Stimulated activated CD8-positive, alpha-beta memory T cell treated with anti-CD3 and anti-CD28 coated beads, Interleukin-7, amount 100 ng/mL, for 24 hours (primary cell): ENCODE results near the gene TMC5.

Experiments used
- DNase-seq: peaks from one replicate; pipeline ENCODE4 v3.0.0-alpha.2; 2020; ENCODE audit warnings: low read depth

Gene TMC5

DNA sequence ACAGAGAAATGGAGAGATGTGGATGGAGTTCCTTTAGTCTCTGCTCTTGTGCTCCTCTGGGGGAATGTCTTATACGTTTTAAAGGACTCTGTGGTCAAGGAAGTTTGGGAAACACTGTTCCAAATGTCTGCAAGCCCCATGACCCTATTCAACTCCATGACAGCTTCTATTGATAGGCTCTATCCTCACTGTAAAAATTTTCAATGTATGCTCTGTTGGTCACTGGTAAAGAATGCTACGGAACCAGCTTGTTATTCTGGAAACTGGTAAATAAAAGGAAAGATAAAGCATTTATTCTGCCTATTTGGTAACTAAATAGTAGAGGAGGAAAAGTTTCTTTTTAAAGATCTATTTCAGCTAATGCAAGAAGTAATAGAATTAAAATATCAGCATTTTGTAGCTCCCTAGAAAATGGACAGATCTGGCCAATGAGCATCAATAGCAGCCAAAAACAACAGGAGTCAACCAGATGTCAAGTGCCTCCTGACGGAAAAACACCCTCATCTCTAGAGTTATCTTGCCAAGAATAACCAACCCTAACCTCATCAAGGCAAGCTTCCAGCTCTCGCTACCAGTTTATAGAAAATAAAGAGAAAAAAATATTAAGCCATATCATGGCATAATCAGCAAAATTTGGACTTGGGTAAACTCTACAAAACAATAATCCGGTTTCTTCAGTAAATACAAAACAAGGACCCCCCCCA lies 88.1 kb downstream of the TMC5 start:
- no peak for DNase-seq

DNA sequence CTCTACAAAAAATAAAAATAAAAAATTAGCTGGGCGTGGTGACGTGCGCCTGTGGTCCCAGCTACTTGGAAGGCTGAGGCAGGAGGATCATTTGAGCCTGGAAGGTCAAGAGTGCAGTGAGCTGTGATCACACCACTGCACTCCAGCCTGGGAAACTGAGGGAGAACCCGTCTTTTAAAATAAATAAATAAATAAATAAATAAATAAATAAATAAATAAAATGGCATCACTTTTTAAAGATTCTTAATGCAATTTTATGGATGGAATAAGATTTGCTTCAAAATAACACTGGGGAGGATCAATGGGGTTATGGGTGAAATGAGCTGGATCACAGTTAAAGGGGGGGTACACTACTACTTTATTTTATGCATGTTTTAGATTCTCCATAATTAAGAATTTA lies 89.3 kb downstream of the TMC5 start:
- no peak for DNase-seq

- no peak for DNase-seq
These were observed 90.2 kb downstream of the TMC5 start for GRCh38 chr16:19507867-19508266.

DNA sequence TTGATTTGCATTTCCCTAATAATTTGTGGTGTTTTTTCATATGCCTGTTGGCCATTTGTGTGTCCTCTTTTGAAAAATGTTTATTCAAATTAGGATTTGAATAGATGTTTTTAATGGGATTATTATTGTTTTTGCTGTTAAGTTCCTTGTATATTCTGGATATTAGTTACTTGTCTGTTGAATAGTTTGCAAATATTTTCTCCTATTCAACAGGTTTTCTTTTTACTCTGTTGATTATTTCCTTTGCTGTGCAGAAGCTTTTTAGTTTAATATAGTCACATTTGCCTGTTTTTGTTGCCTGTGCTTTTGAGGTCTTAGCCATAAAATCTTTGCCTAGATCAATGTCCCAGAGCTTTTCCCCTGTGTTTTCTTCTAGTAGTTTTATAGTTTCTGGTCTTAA lies 94.6 kb downstream of the TMC5 start:
- no peak for DNase-seq

DNA sequence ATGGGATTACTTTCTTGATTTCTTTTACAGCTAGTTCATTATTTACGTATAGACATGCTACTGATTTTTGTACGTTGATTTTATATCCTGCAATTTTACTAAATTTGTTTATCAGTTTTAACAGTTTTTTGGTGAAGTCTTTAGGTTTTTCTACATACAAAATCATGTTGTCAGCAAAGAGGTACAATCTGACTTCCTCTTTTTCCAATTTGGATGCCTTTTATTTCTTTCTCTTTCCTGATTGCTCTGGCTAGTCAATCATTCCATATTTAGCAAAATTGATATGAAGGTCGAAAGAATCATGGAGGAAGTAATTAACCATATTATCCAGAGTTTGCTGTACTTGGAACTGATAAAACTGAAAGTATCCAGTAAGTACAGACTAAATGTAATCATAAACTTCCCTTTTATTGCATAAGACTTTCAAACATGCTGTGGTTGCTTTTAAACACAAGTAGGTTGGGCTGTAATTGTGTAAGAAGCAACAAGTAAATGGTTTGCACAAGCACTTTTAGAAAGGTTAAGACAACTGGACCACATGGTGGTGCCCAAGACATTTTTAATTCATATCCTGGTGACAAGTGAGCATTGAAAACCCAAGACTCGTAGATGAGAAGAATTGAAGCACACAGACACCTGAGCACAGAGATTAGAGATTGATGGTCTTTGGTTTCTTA lies 95.8 kb downstream of the TMC5 start:
- DNase-seq = no peak

DNA sequence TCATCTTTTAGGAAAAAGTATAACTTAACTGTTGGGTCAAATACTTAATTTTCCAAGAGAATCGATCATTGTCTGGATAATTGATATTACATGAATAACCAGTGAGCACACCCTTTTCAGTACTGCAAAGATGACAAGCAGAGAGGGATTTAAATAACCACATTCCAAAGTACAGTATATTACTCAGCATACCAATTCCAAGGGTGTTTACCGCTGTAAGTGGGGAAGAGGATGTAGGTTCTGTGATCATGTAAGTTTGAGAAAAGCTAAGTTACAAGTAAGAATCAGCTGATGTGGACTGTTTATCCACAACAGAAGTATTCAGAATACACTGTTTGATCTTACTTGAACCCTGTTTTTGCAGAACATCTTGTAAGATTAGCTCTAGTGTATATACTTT lies 98.1 kb downstream of the TMC5 start:
- DNase-seq = no peak

DNA sequence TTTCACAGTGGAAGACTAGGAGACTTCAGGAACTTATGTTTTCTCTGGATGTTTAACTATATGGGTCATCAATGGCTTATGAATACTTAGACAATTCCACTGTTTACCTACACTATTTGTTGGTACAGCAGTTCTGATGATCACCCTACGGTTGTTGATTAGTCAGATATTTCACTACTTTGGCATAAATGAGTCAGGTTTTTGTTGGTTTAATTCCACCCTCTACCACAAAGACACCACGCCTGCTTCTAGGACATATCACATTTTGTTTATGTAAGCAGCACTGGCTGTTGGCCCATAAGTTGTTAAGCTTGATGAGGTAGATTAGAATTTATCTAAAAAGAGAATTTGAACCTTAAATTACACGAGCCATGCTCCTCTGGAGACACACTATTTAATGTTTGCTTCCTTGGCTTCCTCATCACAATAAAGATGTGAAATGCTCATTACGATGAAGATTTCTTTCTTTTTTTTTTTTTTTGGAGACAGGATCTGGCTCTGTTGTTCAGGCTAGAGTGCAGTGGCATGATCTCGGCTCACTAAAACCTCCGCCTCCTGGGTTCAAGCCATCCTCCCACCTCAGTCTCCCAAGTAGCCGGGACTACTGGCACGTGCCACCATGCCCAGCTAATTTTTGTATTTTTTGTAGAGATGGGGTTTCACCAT lies 99.9 kb downstream of the TMC5 start:
- DNase-seq = no peak

GRCh38 chr16:19518388-19518787 lies 100.7 kb downstream of the TMC5 start:
- no peak for DNase-seq

DNA sequence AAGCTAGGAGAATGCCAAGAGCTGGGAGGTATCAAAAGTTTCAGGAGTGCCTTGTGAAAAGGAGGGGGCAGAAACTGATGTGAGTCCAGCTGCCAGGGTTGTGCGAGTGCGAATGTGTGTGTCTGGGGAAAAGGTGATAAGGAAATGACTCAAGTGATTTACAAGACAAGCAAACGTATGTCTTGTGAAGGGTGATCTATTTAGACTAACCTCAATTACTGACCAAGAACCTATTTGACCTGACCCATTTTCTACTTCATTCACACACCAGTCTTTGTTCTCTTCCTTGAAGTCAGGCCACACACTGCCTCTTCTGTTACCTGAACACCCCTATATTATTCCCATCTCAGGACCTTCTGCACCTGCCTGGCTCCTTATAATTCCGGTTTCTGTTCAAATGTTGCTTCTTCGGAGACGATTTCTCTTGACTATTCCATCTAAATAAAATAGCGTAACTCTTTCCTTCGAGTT lies 103.2 kb downstream of the TMC5 start:
- DNase-seq = no peak

- peak; percentile 94 for DNase-seq
These were observed 104.1 kb downstream of the TMC5 start, which contains the start of gene GDE1 for GRCh38 chr16:19521471-19522396. Gene GDE1, minus strand, starts transcription at chr16:19522098. Its CDS starts 134 bp downstream, at chr16:19521964.

- no peak for DNase-seq
These were observed 104.7 kb downstream of the TMC5 start for GRCh38 chr16:19522397-19522732.

DNA sequence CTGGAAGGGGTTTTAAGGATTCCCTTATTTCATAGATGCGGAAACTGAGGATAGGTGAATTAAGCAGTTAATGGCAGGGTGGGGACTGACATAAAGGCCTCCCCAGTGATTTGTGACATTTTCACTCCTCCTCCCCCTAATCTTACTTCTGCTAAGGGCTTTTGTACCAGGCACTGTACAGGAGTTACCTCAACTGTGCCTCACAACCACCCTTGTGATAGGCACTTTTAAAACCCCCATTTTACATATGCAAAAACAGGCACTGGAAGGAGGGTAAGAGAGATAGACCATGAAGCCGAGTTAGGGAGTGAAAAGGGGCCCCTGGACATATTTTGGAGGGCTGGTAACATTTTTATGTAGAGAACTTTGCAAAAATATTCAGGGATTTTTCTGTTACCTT lies 105.1 kb downstream of the TMC5 start:
- no peak for DNase-seq

DNA sequence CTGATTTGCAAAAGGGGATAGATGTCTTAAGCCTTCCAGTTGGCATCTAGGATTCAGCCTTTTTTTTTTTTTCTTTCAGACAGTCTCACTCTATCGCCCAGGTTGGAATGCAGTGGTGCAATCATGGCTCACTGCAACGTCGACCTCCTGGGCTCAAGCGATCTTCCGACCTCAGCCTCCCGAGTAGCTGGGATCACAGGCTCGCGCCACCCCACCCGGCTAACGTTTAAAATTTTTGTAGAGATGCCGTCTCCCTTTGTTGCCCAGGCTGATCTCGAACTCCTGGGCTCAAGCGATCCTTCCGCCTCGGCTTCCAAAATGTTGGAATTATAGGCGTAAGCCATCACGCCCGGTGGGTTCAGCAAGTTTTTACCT lies 105.5 kb downstream of the TMC5 start:
- no peak for DNase-seq

- peak; percentile 89 for DNase-seq
These were observed 106.1 kb downstream of the TMC5 start, which contains the start of gene CCP110 for GRCh38 chr16:19523559-19524355. Gene CCP110, plus strand, starts transcription at chr16:19523942. Its CDS starts 3,940 bp downstream, at chr16:19527882.

DNA sequence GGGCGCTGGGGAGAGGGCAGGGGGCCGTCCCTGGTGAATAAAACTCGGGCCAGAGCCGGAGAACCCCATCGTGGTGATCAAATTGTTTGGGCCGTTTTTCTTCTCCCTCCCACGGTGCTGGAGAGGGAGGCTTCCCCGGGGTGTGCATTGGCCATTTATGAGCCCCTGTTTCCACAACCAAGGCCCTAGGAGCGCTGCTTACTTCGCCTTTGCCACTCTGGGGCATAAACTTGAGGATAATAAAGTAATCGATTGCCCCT lies 106.6 kb downstream of the TMC5 start:
- DNase-seq = no peak

- DNase-seq = no peak
These were observed 107.1 kb downstream of the TMC5 start for GRCh38 chr16:19524616-19525384.

DNA sequence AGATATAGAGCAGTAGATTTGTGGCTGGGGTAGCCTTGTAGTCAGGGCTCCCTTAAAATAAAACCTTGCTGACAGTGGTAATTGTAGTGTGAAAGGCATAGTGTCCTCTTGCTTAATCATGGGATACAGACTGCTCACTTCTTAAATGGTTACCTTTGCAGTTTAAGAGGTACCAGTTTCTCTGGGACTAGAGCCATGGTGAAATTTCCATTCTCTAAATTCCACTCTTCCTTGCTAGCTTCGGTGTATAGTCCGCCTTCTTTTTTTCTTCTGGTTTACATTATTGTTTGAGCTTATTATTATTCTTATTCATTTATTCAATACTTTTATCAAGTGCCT lies 107.7 kb downstream of the TMC5 start:
- DNase-seq = no peak

- no peak for DNase-seq
These were observed 109.5 kb downstream of the TMC5 start for GRCh38 chr16:19527161-19527560.

GRCh38 chr16:19528666-19529065 lies 111.0 kb downstream of the TMC5 start:
- DNase-seq = no peak

GRCh38 chr16:19532601-19533000 lies 114.9 kb downstream of the TMC5 start:
- no peak for DNase-seq
